ENCODE measurements around the gene TTLL11. TPM values are rescaled to one million over a fixed set of nuclear protein-coding genes. Genes with fewer than 3 reads are reported as not detected.

TTLL11 gene
- total RNA-seq, 1 donor from 2014 or later: 3.6 TPM

GRCh38 chr9:121966706-121967105, 126.4 kb downstream of the TTLL11 start:
- Mint-ChIP-seq H3K27me3 (no peaks in the 10 kb centered on the region), H3K36me3 (ENCODE audit: low read depth) (no peaks in the 10 kb centered on the region), H3K4me1 (peaks cover 5% of the 10 kb centered on the region), H3K4me3 (no peak overlapping the region), H3K9me3 (no peaks in the 10 kb centered on the region), H3K27ac (no peak overlapping the region)
- intact Hi-C loops (cut with micrococcal nuclease): no loop called here
- DNase-seq (no peak), ATAC-seq (ENCODE audit: low read depth) (no peak)
- ChIA-PET CTCF (no interaction called here), POLR2A (no interaction called here)
- TF ChIP-seq CTCF (IDR thresholded peaks at IDR 0.05): no peak

GRCh38 chr9:121963528-121963995, 129.5 kb downstream of the TTLL11 start:
- POLR2A ChIA-PET: no interaction called here
- H3K4me1 Mint-ChIP-seq: peaks cover 2% of the 10 kb centered on the region
- H3K9me3 Mint-ChIP-seq: no peaks in the 10 kb centered on the region
- no peak for TF ChIP-seq CTCF (IDR thresholded peaks at IDR 0.05)
- no peak for DNase-seq
- no peak overlapping the region for H3K27ac Mint-ChIP-seq
- H3K36me3 Mint-ChIP-seq (ENCODE audit: low read depth): no peaks in the 10 kb centered on the region
- no peaks in the 10 kb centered on the region for H3K27me3 Mint-ChIP-seq
- H3K4me3 Mint-ChIP-seq: no peak overlapping the region
- no peak for ATAC-seq (ENCODE audit: low read depth)
- CTCF ChIA-PET: no interaction called here
- intact Hi-C loops (cut with micrococcal nuclease): no loop called here

- no peak for TF ChIP-seq CTCF (IDR thresholded peaks at IDR 0.05)
- intact Hi-C loops (cut with micrococcal nuclease): no loop called here
- ChIA-PET CTCF (no interaction called here), POLR2A (no interaction called here)
- H3K27ac Mint-ChIP-seq: no peak overlapping the region
- ATAC-seq (ENCODE audit: low read depth) (no peak), DNase-seq (no peak)
- no peaks in the 10 kb centered on the region for H3K9me3 Mint-ChIP-seq
- no peak overlapping the region for H3K4me3 Mint-ChIP-seq
- peaks cover 2% of the 10 kb centered on the region for H3K4me1 Mint-ChIP-seq
- no peaks in the 10 kb centered on the region for H3K27me3 Mint-ChIP-seq
- H3K36me3 Mint-ChIP-seq (ENCODE audit: low read depth): no peaks in the 10 kb centered on the region
These were observed 130.7 kb downstream of the TTLL11 start for GRCh38 chr9:121962421-121962820.

GRCh38 chr9:121960665-121961064, 132.4 kb downstream of the TTLL11 start:
- ChIA-PET POLR2A (no interaction called here), CTCF (no interaction called here)
- Mint-ChIP-seq H3K36me3 (ENCODE audit: low read depth) (no peaks in the 10 kb centered on the region), H3K4me3 (no peak overlapping the region), H3K27ac (no peak overlapping the region), H3K4me1 (peaks cover 2% of the 10 kb centered on the region), H3K9me3 (no peaks in the 10 kb centered on the region), H3K27me3 (no peaks in the 10 kb centered on the region)
- DNase-seq (no peak), ATAC-seq (ENCODE audit: low read depth) (no peak)
- TF ChIP-seq CTCF (IDR thresholded peaks at IDR 0.05): no peak
- intact Hi-C loops (cut with micrococcal nuclease): no loop called here

- Mint-ChIP-seq H3K4me3 (no peak overlapping the region), H3K9me3 (no peaks in the 10 kb centered on the region), H3K27ac (no peak overlapping the region), H3K36me3 (ENCODE audit: low read depth) (no peaks in the 10 kb centered on the region), H3K4me1 (peaks cover 2% of the 10 kb centered on the region), H3K27me3 (no peaks in the 10 kb centered on the region)
- POLR2A ChIA-PET: no interaction called here
- DNase-seq (no peak), ATAC-seq (ENCODE audit: low read depth) (no peak)
- TF ChIP-seq CTCF (IDR thresholded peaks at IDR 0.05): no peak
- CTCF ChIA-PET: no interaction called here
- intact Hi-C loops (cut with micrococcal nuclease): no loop called here
These were observed 134.6 kb downstream of the TTLL11 start for GRCh38 chr9:121958530-121958929.

Measured in activated B cell treated with CpG ODN at 0.5 μM for 24 hours (primary cell).